SK-N-MC (cell line): ENCODE measurements around the gene DELE1.

Experiments
- EZH2 ChIP-seq: fragments of 200-600 bp; sonication (generic); IDR thresholded peaks from one replicate; pipeline ENCODE4 v1.6.1; 2017; ENCODE audit warnings: antibody characterized with exemption
- FOXP2 ChIP-seq: optimal IDR thresholded peaks from 2 replicates; pipeline ENCODE3; 2011; ENCODE audit warnings: mild to moderate bottlenecking, moderate library complexity; ENCODE audit not compliant: insufficient read depth; ENCODE audit errors: extremely low read length, control extremely low read depth
- POLR2AphosphoS5 ChIP-seq: IDR thresholded peaks from 2 replicates; pipeline ENCODE4 v1.6.1; 2012; ENCODE audit warnings: mild to moderate bottlenecking, low read depth, low read length, borderline replicate concordance

DNA sequence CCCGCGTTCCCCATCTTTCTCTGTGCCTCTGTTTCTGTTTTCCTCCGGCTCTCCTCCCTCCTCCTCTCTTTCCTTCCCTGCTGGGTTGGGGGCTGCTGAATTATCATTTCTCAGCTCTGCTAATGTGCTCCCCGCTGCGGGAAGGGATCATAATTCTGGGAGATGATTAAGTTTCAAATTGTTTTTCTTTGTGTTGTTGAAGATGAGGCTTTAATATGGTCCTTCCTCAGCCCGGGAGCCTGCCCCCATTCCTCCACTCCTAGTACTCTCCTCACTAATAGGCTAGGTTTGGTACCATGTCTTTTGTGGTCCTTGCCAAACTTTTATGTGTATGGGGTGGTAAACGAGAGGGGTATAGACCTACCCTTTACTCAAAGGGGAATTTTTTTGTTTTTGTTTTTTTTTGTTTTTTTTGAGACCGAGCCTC is 39.8 kb upstream of the DELE1 start:
- TF ChIP-seq POLR2AphosphoS5 (no peak), EZH2 (no peak), FOXP2 (no peak)
